ENCODE data around the gene HDAC4. TPM values are rescaled to one million over a fixed set of nuclear protein-coding genes. Genes with fewer than 3 reads are reported as not detected.
A peak's percentile ranks its signal among the peaks of the same experiment; 100 is the strongest.

The HDAC4 gene
- total and polyA plus RNA-seq, 9 of the 15 experiments (the other 6 are each of a cell fraction or from before 2014, with no cell fraction given), result 0.11 to 20.2 (median 4.0) TPM

DNA sequence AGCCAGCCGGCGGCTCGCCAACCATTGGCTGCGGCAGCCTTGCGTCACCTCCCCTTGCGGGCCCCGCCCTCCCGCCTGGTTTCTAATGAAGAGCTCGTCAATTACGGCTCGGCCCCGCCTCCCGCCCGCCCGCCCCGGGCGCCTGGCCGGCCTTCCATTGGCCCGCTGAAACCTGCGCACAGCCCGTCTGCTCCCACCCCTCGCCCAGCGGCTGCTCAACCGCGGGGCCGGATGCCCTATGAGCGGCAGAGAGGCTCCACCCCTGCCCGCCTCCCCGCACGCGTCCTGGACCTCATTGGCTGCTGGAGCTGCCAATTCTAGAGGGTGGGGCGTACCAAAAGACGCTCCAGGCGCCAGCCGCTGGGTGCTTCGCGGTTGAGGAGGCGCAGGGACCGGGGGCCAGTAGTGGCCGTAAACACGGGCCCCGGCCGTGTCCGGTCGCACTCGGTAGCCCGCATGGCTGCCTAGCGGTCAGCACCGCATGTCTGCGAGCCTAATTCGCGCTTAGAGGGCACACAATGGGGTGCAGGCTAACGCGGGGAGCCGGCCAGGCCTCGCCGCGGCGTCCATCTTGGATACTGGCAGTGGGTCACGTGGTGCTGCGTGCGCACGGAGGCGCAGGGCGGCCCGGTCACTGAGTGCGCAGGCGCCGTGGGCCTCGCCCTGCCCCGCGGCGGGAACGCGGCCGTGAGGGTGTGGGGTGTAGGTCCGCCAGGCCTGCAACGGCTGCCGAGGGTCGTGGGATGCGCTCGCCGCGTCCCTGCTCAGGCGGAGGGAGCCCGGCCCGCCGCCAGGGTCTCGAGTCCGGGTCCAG, 454 bp upstream of the HDAC4 start (continued):
- TF ChIP-seq SREBF1 (IDR thresholded peaks at IDR 0.05; ENCODE audit: borderline replicate concordance, low read depth, low read length), result no peak
- TF ChIP-seq SMC3 (conservative IDR thresholded peaks at IDR 0.05; ENCODE audit: insufficient read depth, low read depth, low read length), result no peak
- no peak for TF ChIP-seq ZNF699 (CRISPR knock-in tag; IDR thresholded peaks at IDR 0.05; ENCODE audit: insufficient replicate concordance)
- TF ChIP-seq ZNF212 (CRISPR knock-in tag; IDR thresholded peaks at IDR 0.05), result no peak
- no peak for TF ChIP-seq MAFG (tag; conservative IDR thresholded peaks at IDR 0.05)
- TF ChIP-seq ZNF707 (CRISPR knock-in tag; conservative IDR thresholded peaks at IDR 0.05), result no peak
- no peak for TF ChIP-seq LEF1 (IDR thresholded peaks at IDR 0.05)
- TF ChIP-seq, protein P1, sequence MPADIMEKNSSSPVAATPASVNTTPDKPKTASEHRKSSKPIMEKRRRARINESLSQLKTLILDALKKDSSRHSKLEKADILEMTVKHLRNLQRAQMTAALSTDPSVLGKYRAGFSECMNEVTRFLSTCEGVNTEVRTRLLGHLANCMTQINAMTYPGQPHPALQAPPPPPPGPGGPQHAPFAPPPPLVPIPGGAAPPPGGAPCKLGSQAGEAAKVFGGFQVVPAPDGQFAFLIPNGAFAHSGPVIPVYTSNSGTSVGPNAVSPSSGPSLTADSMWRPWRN (IDR thresholded peaks at IDR 0.05; ENCODE audit: low read depth), result peak; percentile 67
- TF ChIP-seq NFXL1 (CRISPR knock-in tag; IDR thresholded peaks at IDR 0.05), result no peak
- no peak for TF ChIP-seq HNRNPH1 (optimal IDR thresholded peaks at IDR 0.05; ENCODE audit: low read depth, low read length)
- no peak for TF ChIP-seq SMARCB1 (IDR thresholded peaks at IDR 0.05; ENCODE audit: insufficient read length, low read depth)
- no peak for TF ChIP-seq ZSCAN32 (CRISPR knock-in tag; IDR thresholded peaks at IDR 0.05)
- TF ChIP-seq TCF3 (CRISPR knock-in tag; IDR thresholded peaks at IDR 0.05), result peak; percentile 32
- TF ChIP-seq RBM25 (IDR thresholded peaks at IDR 0.05; ENCODE audit: low read depth, low read length, severe bottlenecking), result peak; percentile 88
- no peak for TF ChIP-seq NFIX (CRISPR knock-in tag; IDR thresholded peaks at IDR 0.05; ENCODE audit: low read depth)
- no peak for TF ChIP-seq HMG20A (CRISPR knock-in tag; conservative IDR thresholded peaks at IDR 0.05)
- no peak for TF ChIP-seq ZFP36 (IDR thresholded peaks at IDR 0.05; ENCODE audit: low read depth, low read length, partially characterized antibody)
- TF ChIP-seq GATAD2B (IDR thresholded peaks at IDR 0.05; ENCODE audit: borderline replicate concordance), result no peak
- peak; percentile 99 for TF ChIP-seq PHF8 (IDR thresholded peaks at IDR 0.05; ENCODE audit: borderline replicate concordance, low read length)
- peak; percentile 88; the same call in 1 of the 2 replicates for TF ChIP-seq ATF6 (CRISPR knock-in tag; IDR thresholded peaks at IDR 0.05)
- TF ChIP-seq SOX6 (IDR thresholded peaks at IDR 0.05), result no peak
- peak; percentile 58; the same call in 1 of the 2 replicates for TF ChIP-seq POLR2AphosphoS5 (IDR thresholded peaks at IDR 0.05; ENCODE audit: control insufficient read depth, insufficient read depth, low read depth, low read length)
- peak; percentile 97 for TF ChIP-seq POLR2G (IDR thresholded peaks at IDR 0.05; ENCODE audit: low read depth, low read length)
- TF ChIP-seq RBFOX2 (IDR thresholded peaks at IDR 0.05; ENCODE audit: low read depth, low read length), result peak; percentile 98
- TF ChIP-seq HNRNPUL1 (IDR thresholded peaks at IDR 0.05; ENCODE audit: low read length), result no peak
- TF ChIP-seq ZNF695 (CRISPR knock-in tag; IDR thresholded peaks at IDR 0.05), result no peak
- peak; percentile 33; the same call in 1 of the 2 replicates for TF ChIP-seq EGR1 (conservative IDR thresholded peaks at IDR 0.05)
- no peak for TF ChIP-seq SMARCE1 (IDR thresholded peaks at IDR 0.05)
- TF ChIP-seq RBM15 (IDR thresholded peaks at IDR 0.05; ENCODE audit: insufficient read depth, low read length), result no peak
